ENCODE results near the gene FYB1. TPM values are rescaled to one million over a fixed set of nuclear protein-coding genes. Genes with fewer than 3 reads are reported as not detected.

FYB1 gene
- total RNA-seq, 1 experiment from 2014 or later: not detected

DNA sequence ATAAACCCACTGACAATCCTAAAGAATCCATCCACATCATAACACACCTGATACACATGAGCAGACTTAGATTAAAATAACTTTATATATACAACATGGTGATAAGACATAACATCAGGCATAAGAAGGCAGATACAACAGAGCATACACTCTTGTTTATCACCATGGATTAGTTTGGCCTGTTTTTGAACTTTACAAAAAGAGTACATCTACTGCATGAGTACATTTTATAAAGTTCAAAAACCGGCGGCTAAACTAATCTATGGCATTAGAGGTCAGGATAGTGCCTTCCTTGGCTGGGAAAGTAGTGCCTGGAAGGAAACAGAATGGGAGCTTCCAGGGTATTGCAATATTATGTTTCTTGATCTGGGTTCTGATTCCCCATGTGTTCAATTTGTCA, 160.3 kb downstream of the FYB1 start:
- H2BK20ac ChIP-seq (ENCODE audit: low read depth, low read length, poor library complexity, severe bottlenecking): no peak overlapping the region
- no peak overlapping the region for H3K23ac ChIP-seq (ENCODE audit: insufficient read length, low read depth, low read length)
- no peaks in the 10 kb centered on the region for H4K20me1 ChIP-seq (ENCODE audit: control insufficient read depth, insufficient read depth, insufficient read length)
- H4K91ac ChIP-seq (ENCODE audit: insufficient read length, low read depth, low read length): no peak overlapping the region
- no peaks in the 10 kb centered on the region for H3K27me3 ChIP-seq (ENCODE audit: insufficient read depth, low read length)
- no peaks in the 10 kb centered on the region for H3K23me2 ChIP-seq (ENCODE audit: insufficient read length, low read depth, low read length, poor library complexity, severe bottlenecking)
- H2AK5ac ChIP-seq (ENCODE audit: insufficient read length, low read length): no peak overlapping the region
- H4K8ac ChIP-seq (replicated peaks; ENCODE audit: insufficient read length, low read depth, low read length): no peak overlapping the region
- TF ChIP-seq, protein P1, sequence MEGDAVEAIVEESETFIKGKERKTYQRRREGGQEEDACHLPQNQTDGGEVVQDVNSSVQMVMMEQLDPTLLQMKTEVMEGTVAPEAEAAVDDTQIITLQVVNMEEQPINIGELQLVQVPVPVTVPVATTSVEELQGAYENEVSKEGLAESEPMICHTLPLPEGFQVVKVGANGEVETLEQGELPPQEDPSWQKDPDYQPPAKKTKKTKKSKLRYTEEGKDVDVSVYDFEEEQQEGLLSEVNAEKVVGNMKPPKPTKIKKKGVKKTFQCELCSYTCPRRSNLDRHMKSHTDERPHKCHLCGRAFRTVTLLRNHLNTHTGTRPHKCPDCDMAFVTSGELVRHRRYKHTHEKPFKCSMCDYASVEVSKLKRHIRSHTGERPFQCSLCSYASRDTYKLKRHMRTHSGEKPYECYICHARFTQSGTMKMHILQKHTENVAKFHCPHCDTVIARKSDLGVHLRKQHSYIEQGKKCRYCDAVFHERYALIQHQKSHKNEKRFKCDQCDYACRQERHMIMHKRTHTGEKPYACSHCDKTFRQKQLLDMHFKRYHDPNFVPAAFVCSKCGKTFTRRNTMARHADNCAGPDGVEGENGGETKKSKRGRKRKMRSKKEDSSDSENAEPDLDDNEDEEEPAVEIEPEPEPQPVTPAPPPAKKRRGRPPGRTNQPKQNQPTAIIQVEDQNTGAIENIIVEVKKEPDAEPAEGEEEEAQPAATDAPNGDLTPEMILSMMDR (conservative IDR thresholded peaks at IDR 0.05): no peak
- no peaks in the 10 kb centered on the region for H3K9me3 ChIP-seq (ENCODE audit: control insufficient read depth, low read depth, low read length)
- Mint-ChIP-seq H3K27me3 (ENCODE audit: low read depth) (no peaks in the 10 kb centered on the region), H3K4me1 (peaks cover 3 to 8% of the 10 kb centered on the region in 2 experiments; a peak in 3 of 4 replicates), H3K9me3 (no peaks in the 10 kb centered on the region), H3K36me3 (ENCODE audit: insufficient read depth in 1 of 3, low read depth in 3 of 3) (no peaks in the 10 kb centered on the region), H3K4me3 (no peak overlapping the region), H3K27ac (no peak overlapping the region)
- H3T11ph ChIP-seq (ENCODE audit: low read length): no peak overlapping the region
- H3K4ac ChIP-seq (ENCODE audit: low read depth, low read length): no peak overlapping the region
- no peak overlapping the region for H3K4me2 ChIP-seq (ENCODE audit: insufficient read depth, insufficient read length, low read length)
- H3K9ac ChIP-seq (ENCODE audit: extremely low read depth, insufficient read length, low read length): no peak overlapping the region
- no peak overlapping the region for H4K5ac ChIP-seq (ENCODE audit: insufficient read length, low read depth, low read length)
- H3K79me1 ChIP-seq (ENCODE audit: insufficient read depth, low read depth, low read length, poor library complexity, severe bottlenecking): no peaks in the 10 kb centered on the region
- H2BK12ac ChIP-seq (ENCODE audit: insufficient read length, low read depth, low read length): no peak overlapping the region
- H2BK120ac ChIP-seq (ENCODE audit: low read depth, low read length, poor library complexity, severe bottlenecking): no peak overlapping the region
- H3K14ac ChIP-seq (ENCODE audit: insufficient read depth, low read length): no peak overlapping the region
- WGBS (ENCODE audit: extremely low coverage, insufficient read length, low lambda C conversion rate): no CpG with 5 or more reads among the region's 2 CpGs
- H3K4me1 ChIP-seq (ENCODE audit: insufficient read depth, low read length): no peaks in the 10 kb centered on the region; the same call in 1 of the 2 replicates
- no peak overlapping the region for H3K56ac ChIP-seq (ENCODE audit: insufficient read length, low read depth, low read length)
- no peak overlapping the region for H2AFZ ChIP-seq (ENCODE audit: low read length)
- H3K79me2 ChIP-seq (ENCODE audit: insufficient read depth, low read length): peaks cover 2% of the 10 kb centered on the region; the same call in 1 of the 2 replicates
- H3K27ac ChIP-seq (ENCODE audit: insufficient read length, low read depth, low read length): no peak overlapping the region
- no peak overlapping the region for H2BK5ac ChIP-seq (ENCODE audit: insufficient read length, low read length)
- no peak for DNase-seq
- H3K18ac ChIP-seq (ENCODE audit: insufficient read length, low read depth, low read length): no peak overlapping the region
- H2BK15ac ChIP-seq (ENCODE audit: low read depth, low read length): no peak overlapping the region

All from H9 (cell line).